Measurements from ENCODE around the gene UBE2D3.

The UBE2D3 gene

GRCh38 chr4:102760645-102761295 is 66.6 kb downstream of the UBE2D3 start, which contains the start of gene MANBA:
TSS of gene MANBA (minus strand) at chr4:102760968. CDS start at chr4:102760894, 74 bp downstream.
- Histone ChIP-seq H3K27me3 (replicated peaks in 2 of 5; ENCODE audit: control insufficient read depth in 4 of 5, insufficient read depth in 5 of 5, low read length in 4 of 5) (no peaks in the 10 kb centered on the region), H3K9me3 (ENCODE audit: control extremely low read depth in 1 of 5, control insufficient read depth in 4 of 5, insufficient read depth in 2 of 5, low read depth in 1 of 5, low read length in 4 of 5) (peaks cover 0 to 2% (median 0%) of the 10 kb centered on the region in 5 experiments), H3K36me3 (ENCODE audit: control insufficient read depth in 4 of 4, insufficient read depth in 4 of 4, low read length in 3 of 4) (peaks cover 0 to 10% (median 0%) of the 10 kb centered on the region in 4 experiments), H3K4me1 (ENCODE audit: control extremely low read depth in 1 of 4, control insufficient read depth in 4 of 4, insufficient read depth in 4 of 4, low read length in 3 of 4) (peaks cover 12 to 38% (median 25%) of the 10 kb centered on the region in 4 experiments), H3K27ac (ENCODE audit: insufficient read depth in 1 of 2, low read depth in 1 of 2, low read length in 2 of 2, poor library complexity in 1 of 2, severe bottlenecking in 2 of 2) (peak within 1 kb of the TSS; percentile 89 to 95), H3K4me3 (ENCODE audit: control insufficient read depth in 1 of 7, extremely low read depth in 1 of 7, insufficient read depth in 4 of 7, low read depth in 2 of 7, low read length in 6 of 7) (peak within 1 kb of the TSS; percentile 81 to 99 (median 90))
- CTCF ChIA-PET = interaction anchor here (0.9 to 2.6 kb wide), 10 partner anchors 10 to 62 kb away, joined by 3 to 7 read pairs (median 5); no protein-coding TSS in a partner anchor
- WGBS (ENCODE audit: insufficient coverage) = 0% methylated on average over 54 of the region's 60 CpGs
- peak; percentile 83 to 94 (median 92) for DNase-seq
- POLR2A ChIA-PET = interaction anchor here (0.6 to 2.1 kb wide), 11 partner anchors 11 to 109 kb away, joined by 3 to 21 read pairs (median 4); partner anchors contain the start of genes CISD2 and UBE2D3

DNA sequence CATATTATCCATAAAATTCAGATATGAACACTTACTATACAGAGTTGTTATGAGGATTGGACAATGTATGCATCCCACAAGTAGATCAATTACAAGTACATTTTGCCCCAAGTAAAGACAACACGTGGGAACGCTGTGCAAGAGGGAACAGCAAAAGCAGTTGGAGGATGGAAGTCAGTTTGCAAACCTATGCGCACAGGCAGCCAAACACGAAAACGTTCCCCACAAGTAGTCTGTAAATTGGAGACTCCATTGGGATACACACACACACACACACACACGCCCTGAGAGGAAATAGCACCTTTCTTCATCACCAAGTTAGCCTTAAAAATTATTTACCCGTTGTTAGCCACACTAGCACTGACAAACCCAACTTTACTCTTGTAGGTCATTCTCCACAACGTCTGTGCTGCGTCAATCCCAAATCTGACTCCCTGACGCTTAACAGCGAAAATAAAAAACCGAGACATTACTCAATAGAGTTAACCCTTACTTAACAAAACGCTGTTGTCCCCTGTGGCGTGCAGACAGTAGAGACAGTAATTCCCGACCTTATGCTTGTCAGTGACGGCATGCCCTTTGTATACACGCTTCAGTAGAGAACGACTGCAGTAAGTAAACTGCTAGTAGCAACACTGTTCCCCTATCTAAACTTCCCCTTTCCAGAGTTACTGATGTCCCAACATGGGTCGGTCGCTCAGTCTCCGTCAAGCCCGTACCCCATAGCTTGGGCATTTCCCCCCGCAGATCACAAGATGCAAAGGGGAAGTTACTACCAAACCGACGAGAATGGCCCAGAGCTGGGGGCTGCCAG is 67.3 kb downstream of the UBE2D3 start:
- under 1% methylated on average over 18 of the region's 25 CpGs for WGBS (ENCODE audit: insufficient coverage)
- ChIA-PET CTCF (interaction anchor here (0.9 to 2.6 kb wide), 5 partner anchors 19 to 52 kb away, joined by 3 to 7 read pairs (median 5); no protein-coding TSS in a partner anchor), POLR2A (interaction anchor here (0.6 to 2.1 kb wide), 9 partner anchors 10 to 109 kb away, joined by 3 to 21 read pairs (median 5); partner anchors contain the start of genes CISD2 and UBE2D3)
- Histone ChIP-seq H3K27ac (ENCODE audit: insufficient read depth in 1 of 2, low read depth in 1 of 2, low read length in 2 of 2, poor library complexity in 1 of 2, severe bottlenecking in 2 of 2) (peak overlapping the region; percentile 89 to 95), H3K36me3 (ENCODE audit: control insufficient read depth in 4 of 4, insufficient read depth in 4 of 4, low read length in 3 of 4) (peaks cover 0 to 10% (median 0%) of the 10 kb centered on the region in 4 experiments), H3K27me3 (replicated peaks in 2 of 5; ENCODE audit: control insufficient read depth in 4 of 5, insufficient read depth in 5 of 5, low read length in 4 of 5) (no peaks in the 10 kb centered on the region), H3K9me3 (ENCODE audit: control extremely low read depth in 1 of 5, control insufficient read depth in 4 of 5, insufficient read depth in 2 of 5, low read depth in 1 of 5, low read length in 4 of 5) (peaks cover 0 to 2% (median 0%) of the 10 kb centered on the region in 5 experiments), H3K4me3 (ENCODE audit: control insufficient read depth in 1 of 7, extremely low read depth in 1 of 7, insufficient read depth in 4 of 7, low read depth in 2 of 7, low read length in 6 of 7) (peak overlapping the region; percentile 81 to 99 (median 90)), H3K4me1 (ENCODE audit: control extremely low read depth in 1 of 4, control insufficient read depth in 4 of 4, insufficient read depth in 4 of 4, low read length in 3 of 4) (peaks cover 12 to 38% (median 25%) of the 10 kb centered on the region in 4 experiments)
- DNase-seq = peak; percentile 94 to 99 (median 99)

DNA sequence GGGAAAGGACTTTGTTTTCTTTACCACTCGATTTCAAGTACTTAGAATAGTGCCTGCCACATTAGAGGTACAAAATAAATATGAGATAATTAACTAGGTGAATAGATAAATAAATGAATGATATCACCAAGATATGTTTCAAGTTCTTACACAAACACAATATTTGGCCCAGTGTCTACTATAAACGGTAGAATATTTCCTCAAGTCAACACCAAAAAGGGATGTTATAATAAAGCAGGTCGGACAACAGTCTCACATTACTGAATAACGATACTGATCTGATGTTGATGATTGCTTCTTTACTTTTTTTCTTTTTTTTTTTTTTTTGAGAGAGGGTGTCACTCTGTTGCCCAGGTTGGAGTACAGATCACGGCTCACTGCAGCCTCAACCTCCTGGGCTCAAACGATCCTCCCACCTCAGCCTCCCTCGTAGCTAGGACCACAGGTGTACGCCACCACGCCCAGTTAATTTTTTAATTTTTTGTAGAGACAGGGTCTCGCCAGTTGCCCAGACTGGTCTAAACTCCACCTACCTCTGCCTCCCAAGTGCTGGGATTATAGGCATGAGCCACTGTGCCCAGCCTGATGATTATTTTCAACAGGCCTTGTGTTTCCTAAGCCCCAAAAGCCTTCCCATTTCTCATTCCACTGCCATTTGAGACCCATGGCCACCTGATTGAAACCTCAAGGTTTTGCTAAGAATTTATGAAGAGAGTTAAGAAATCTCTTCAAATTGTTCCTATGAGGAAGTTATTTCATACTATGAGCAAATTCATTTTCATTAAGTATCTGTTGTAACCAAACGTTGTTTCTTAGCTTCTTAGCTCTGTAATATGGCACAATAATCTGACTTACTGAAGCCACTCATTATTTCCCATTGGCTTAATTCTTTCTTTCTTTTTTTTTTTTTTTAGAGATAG is 68.8 kb downstream of the UBE2D3 start:
- DNase-seq = no peak
- peaks cover 12 to 38% (median 25%) of the 10 kb centered on the region in 4 experiments for H3K4me1 ChIP-seq (ENCODE audit: control extremely low read depth in 1 of 4, control insufficient read depth in 4 of 4, insufficient read depth in 4 of 4, low read length in 3 of 4)
- H3K4me3 ChIP-seq (ENCODE audit: control insufficient read depth in 1 of 7, extremely low read depth in 1 of 7, insufficient read depth in 4 of 7, low read depth in 2 of 7, low read length in 6 of 7) = peak overlapping the region in 2 of 7 experiments; percentile 90 to 95
- peaks cover 0 to 10% (median 0%) of the 10 kb centered on the region in 4 experiments for H3K36me3 ChIP-seq (ENCODE audit: control insufficient read depth in 4 of 4, insufficient read depth in 4 of 4, low read length in 3 of 4)
- H3K9me3 ChIP-seq (ENCODE audit: control extremely low read depth in 1 of 5, control insufficient read depth in 4 of 5, insufficient read depth in 2 of 5, low read depth in 1 of 5, low read length in 4 of 5) = peaks cover 0 to 2% (median 0%) of the 10 kb centered on the region in 5 experiments
- CTCF ChIA-PET = no interaction called here
- H3K27ac ChIP-seq (ENCODE audit: insufficient read depth in 1 of 2, low read depth in 1 of 2, low read length in 2 of 2, poor library complexity in 1 of 2, severe bottlenecking in 2 of 2) = no peak overlapping the region
- WGBS (ENCODE audit: insufficient coverage) = 89% methylated on average over 3 of the region's 11 CpGs
- POLR2A ChIA-PET = no interaction called here
- no peaks in the 10 kb centered on the region for H3K27me3 ChIP-seq (replicated peaks in 2 of 5; ENCODE audit: control insufficient read depth in 4 of 5, insufficient read depth in 5 of 5, low read length in 4 of 5)

DNA sequence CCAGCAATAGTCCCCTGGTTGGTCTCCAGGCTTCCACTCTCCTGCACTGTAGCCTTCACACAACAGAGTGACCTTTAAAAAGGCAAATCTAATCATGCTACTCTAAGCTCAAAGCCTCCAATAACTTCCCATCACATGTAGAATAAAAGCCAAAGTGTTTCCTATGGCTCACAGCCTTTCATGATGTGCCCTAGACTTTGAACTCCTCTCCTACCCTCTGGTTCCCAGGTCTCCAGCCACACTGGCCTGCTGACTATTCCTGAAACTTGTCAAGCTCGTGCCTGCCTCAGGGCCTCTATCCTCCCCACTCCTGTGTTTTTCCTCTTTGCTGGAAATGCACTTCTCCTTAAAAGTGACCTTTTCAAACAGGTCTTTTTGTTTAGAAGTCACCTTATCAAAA is 69.7 kb downstream of the UBE2D3 start:
- H3K4me1 ChIP-seq (ENCODE audit: control extremely low read depth in 1 of 4, control insufficient read depth in 4 of 4, insufficient read depth in 4 of 4, low read length in 3 of 4) = peaks cover 12 to 38% (median 25%) of the 10 kb centered on the region in 4 experiments
- peaks cover 0 to 10% (median 0%) of the 10 kb centered on the region in 4 experiments for H3K36me3 ChIP-seq (ENCODE audit: control insufficient read depth in 4 of 4, insufficient read depth in 4 of 4, low read length in 3 of 4)
- H3K27ac ChIP-seq (ENCODE audit: insufficient read depth in 1 of 2, low read depth in 1 of 2, low read length in 2 of 2, poor library complexity in 1 of 2, severe bottlenecking in 2 of 2) = no peak overlapping the region
- ChIA-PET POLR2A (interaction anchor here (0.7 kb wide), 1 partner anchor 271 kb away, joined by 3 read pairs; no protein-coding TSS in a partner anchor), CTCF (no interaction called here)
- H3K27me3 ChIP-seq (replicated peaks in 2 of 5; ENCODE audit: control insufficient read depth in 4 of 5, insufficient read depth in 5 of 5, low read length in 4 of 5) = no peaks in the 10 kb centered on the region
- 85% methylated on average over 1 of the region's 1 CpG for WGBS (ENCODE audit: insufficient coverage)
- DNase-seq = no peak
- peaks cover 0 to 2% (median 0%) of the 10 kb centered on the region in 5 experiments for H3K9me3 ChIP-seq (ENCODE audit: control extremely low read depth in 1 of 5, control insufficient read depth in 4 of 5, insufficient read depth in 2 of 5, low read depth in 1 of 5, low read length in 4 of 5)
- peak overlapping the region in 1 of 7 experiments; percentile 28 for H3K4me3 ChIP-seq (ENCODE audit: control insufficient read depth in 1 of 7, extremely low read depth in 1 of 7, insufficient read depth in 4 of 7, low read depth in 2 of 7, low read length in 6 of 7)

DNA sequence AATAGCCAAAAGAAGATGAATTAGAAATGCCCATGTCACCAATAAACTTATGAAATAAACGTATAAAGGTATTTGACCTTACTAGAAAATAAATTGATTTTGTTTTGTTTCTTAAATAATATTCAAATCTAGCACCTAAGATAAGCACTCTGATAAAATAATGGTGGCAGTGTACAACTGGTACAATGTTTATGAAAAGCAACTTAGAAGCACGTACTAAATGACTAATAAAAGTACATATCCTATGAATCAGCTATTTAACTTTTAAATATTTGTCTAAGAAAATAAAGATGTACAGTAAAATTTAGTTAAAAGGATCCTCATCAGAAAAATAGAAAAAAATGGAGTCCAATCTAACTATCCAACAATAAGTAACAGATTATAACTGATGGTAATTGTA is 73.3 kb downstream of the UBE2D3 start:
- Histone ChIP-seq H3K9me3 (ENCODE audit: control extremely low read depth in 1 of 5, control insufficient read depth in 4 of 5, insufficient read depth in 2 of 5, low read depth in 1 of 5, low read length in 4 of 5) (peaks cover 0 to 2% (median 0%) of the 10 kb centered on the region in 5 experiments), H3K4me1 (ENCODE audit: control extremely low read depth in 1 of 4, control insufficient read depth in 4 of 4, insufficient read depth in 4 of 4, low read length in 3 of 4) (peaks cover 2 to 22% (median 10%) of the 10 kb centered on the region in 4 experiments), H3K27me3 (replicated peaks in 2 of 5; ENCODE audit: control insufficient read depth in 4 of 5, insufficient read depth in 5 of 5, low read length in 4 of 5) (no peaks in the 10 kb centered on the region), H3K36me3 (ENCODE audit: control insufficient read depth in 4 of 4, insufficient read depth in 4 of 4, low read length in 3 of 4) (peaks cover 6 to 33% (median 14%) of the 10 kb centered on the region in 4 experiments), H3K27ac (ENCODE audit: insufficient read depth in 1 of 2, low read depth in 1 of 2, low read length in 2 of 2, poor library complexity in 1 of 2, severe bottlenecking in 2 of 2) (no peak overlapping the region), H3K4me3 (ENCODE audit: control insufficient read depth in 1 of 7, extremely low read depth in 1 of 7, insufficient read depth in 4 of 7, low read depth in 2 of 7, low read length in 6 of 7) (no peak overlapping the region)
- ChIA-PET CTCF (no interaction called here), POLR2A (no interaction called here)
- no peak for DNase-seq
- WGBS (ENCODE audit: insufficient coverage) = no CpG with 5 or more reads among the region's 2 CpGs

DNA sequence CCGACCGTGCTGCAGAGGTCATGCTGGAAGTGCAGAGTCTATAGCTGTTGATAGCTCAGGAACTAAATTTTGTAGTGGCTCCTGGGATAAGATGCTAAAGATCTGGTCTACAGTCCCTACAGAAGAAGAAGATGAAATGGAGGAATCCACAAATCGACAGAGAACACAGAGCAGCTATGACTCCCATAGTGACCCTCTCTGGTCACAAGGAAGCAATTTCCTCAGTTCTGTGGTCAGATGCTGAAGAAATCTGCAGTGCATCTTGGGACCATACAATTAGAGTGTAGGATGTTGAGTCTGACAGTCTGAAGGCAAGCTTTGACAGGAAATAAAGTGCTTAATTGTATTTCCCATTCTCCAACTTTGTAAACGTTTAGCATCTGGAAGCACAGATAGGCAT is 75.4 kb downstream of the UBE2D3 start:
- WGBS (ENCODE audit: insufficient coverage) = 84% methylated on average over 4 of the region's 4 CpGs
- Histone ChIP-seq H3K27me3 (replicated peaks in 2 of 5; ENCODE audit: control insufficient read depth in 4 of 5, insufficient read depth in 5 of 5, low read length in 4 of 5) (no peaks in the 10 kb centered on the region), H3K36me3 (ENCODE audit: control insufficient read depth in 4 of 4, insufficient read depth in 4 of 4, low read length in 3 of 4) (peaks cover 6 to 37% (median 20%) of the 10 kb centered on the region in 4 experiments), H3K4me1 (ENCODE audit: control extremely low read depth in 1 of 4, control insufficient read depth in 4 of 4, insufficient read depth in 4 of 4, low read length in 3 of 4) (peaks cover 0 to 4% (median 1%) of the 10 kb centered on the region in 4 experiments), H3K9me3 (ENCODE audit: control extremely low read depth in 1 of 5, control insufficient read depth in 4 of 5, insufficient read depth in 2 of 5, low read depth in 1 of 5, low read length in 4 of 5) (peaks cover 0 to 2% (median 0%) of the 10 kb centered on the region in 5 experiments), H3K4me3 (ENCODE audit: control insufficient read depth in 1 of 7, extremely low read depth in 1 of 7, insufficient read depth in 4 of 7, low read depth in 2 of 7, low read length in 6 of 7) (no peak overlapping the region), H3K27ac (ENCODE audit: insufficient read depth in 1 of 2, low read depth in 1 of 2, low read length in 2 of 2, poor library complexity in 1 of 2, severe bottlenecking in 2 of 2) (no peak overlapping the region)
- ChIA-PET POLR2A (no interaction called here), CTCF (interaction anchor here (1.3 to 2.3 kb wide), 3 partner anchors 9 to 60 kb away, joined by 3 to 5 read pairs (median 5); partner anchors contain the start of gene MANBA)
- DNase-seq = no peak
